Measurements from ENCODE around the gene KCNK5. TPM values are rescaled to one million over a fixed set of nuclear protein-coding genes. Genes with fewer than 3 reads are reported as not detected.

KCNK5 gene
- polyA plus RNA-seq, 1 donor from 2014 or later = not detected

GRCh38 chr6:39213195-39213920 is 15.9 kb downstream of the KCNK5 start:
- no peak overlapping the region for H3K4me2 ChIP-seq (ENCODE audit: low read length)
- no peak for TF ChIP-seq RAD21 (conservative IDR thresholded peaks at IDR 0.05)
- TF ChIP-seq SMC3 (conservative IDR thresholded peaks at IDR 0.05; ENCODE audit: poor library complexity) = no peak
- no peak for TF ChIP-seq MXI1 (conservative IDR thresholded peaks at IDR 0.05; ENCODE audit: poor library complexity, severe bottlenecking)
- TF ChIP-seq TAF1 (IDR thresholded peaks at IDR 0.05; ENCODE audit: low read depth) = no peak
- TF ChIP-seq CTCF (IDR thresholded peaks at IDR 0.05; ENCODE audit: poor library complexity, severe bottlenecking) = no peak
- TF ChIP-seq REST (IDR thresholded peaks at IDR 0.05; ENCODE audit: borderline replicate concordance) = no peak
- TF ChIP-seq EZH2 (IDR thresholded peaks at IDR 0.05; ENCODE audit: borderline replicate concordance, insufficient read depth, low read length, poor library complexity, severe bottlenecking) = no peak
- no peak for TF ChIP-seq POLR2AphosphoS5 (IDR thresholded peaks at IDR 0.05)
- TF ChIP-seq EP300 (conservative IDR thresholded peaks at IDR 0.05; ENCODE audit: poor library complexity, severe bottlenecking) = no peak
- no peaks in the 10 kb centered on the region for H3F3A ChIP-seq (ENCODE audit: insufficient read depth, low read length, poor library complexity, severe bottlenecking)
- no peaks in the 10 kb centered on the region for H3K9me2 ChIP-seq (ENCODE audit: insufficient read depth, low read length)
- H4K20me1 ChIP-seq (ENCODE audit: insufficient read depth) = no peaks in the 10 kb centered on the region
- no peaks in the 10 kb centered on the region for H3K36me3 ChIP-seq (ENCODE audit: insufficient read depth, low read length)
- H3K9me3 ChIP-seq (ENCODE audit: low read length) = no peaks in the 10 kb centered on the region
- no peaks in the 10 kb centered on the region for H3K27me3 ChIP-seq (ENCODE audit: insufficient read depth, low read depth, low read length)
- H3K79me2 ChIP-seq (replicated peaks; ENCODE audit: insufficient read depth, low read length) = no peaks in the 10 kb centered on the region
- H3K27ac ChIP-seq (ENCODE audit: low read length) = no peak overlapping the region
- H3K9ac ChIP-seq (ENCODE audit: low read length) = no peak overlapping the region
- no peak overlapping the region for H3K4me3 ChIP-seq (ENCODE audit: low read length)
- H2AFZ ChIP-seq (ENCODE audit: low read depth, low read length) = no peak overlapping the region

GRCh38 chr6:39211183-39211582 is 18.1 kb downstream of the KCNK5 start:
- Histone ChIP-seq H4K20me1 (ENCODE audit: insufficient read depth) (no peaks in the 10 kb centered on the region), H2AFZ (ENCODE audit: low read depth, low read length) (no peak overlapping the region), H3K27ac (ENCODE audit: low read length) (no peak overlapping the region), H3K9ac (ENCODE audit: low read length) (no peak overlapping the region), H3F3A (ENCODE audit: insufficient read depth, low read length, poor library complexity, severe bottlenecking) (no peaks in the 10 kb centered on the region), H3K4me2 (ENCODE audit: low read length) (no peak overlapping the region), H3K4me3 (ENCODE audit: low read length) (no peak overlapping the region), H3K36me3 (ENCODE audit: insufficient read depth, low read length) (no peaks in the 10 kb centered on the region), H3K27me3 (ENCODE audit: insufficient read depth, low read depth, low read length) (no peaks in the 10 kb centered on the region), H3K9me2 (ENCODE audit: insufficient read depth, low read length) (no peaks in the 10 kb centered on the region), H3K9me3 (ENCODE audit: low read length) (no peaks in the 10 kb centered on the region), H3K79me2 (replicated peaks; ENCODE audit: insufficient read depth, low read length) (no peaks in the 10 kb centered on the region)
- TF ChIP-seq MXI1 (conservative IDR thresholded peaks at IDR 0.05; ENCODE audit: poor library complexity, severe bottlenecking) (no peak), SMC3 (conservative IDR thresholded peaks at IDR 0.05; ENCODE audit: poor library complexity) (no peak), EZH2 (IDR thresholded peaks at IDR 0.05; ENCODE audit: borderline replicate concordance, insufficient read depth, low read length, poor library complexity, severe bottlenecking) (no peak), RAD21 (conservative IDR thresholded peaks at IDR 0.05) (no peak), POLR2AphosphoS5 (IDR thresholded peaks at IDR 0.05) (no peak)

All from neural cell (in vitro differentiated cells).